ENCODE results near the gene CDH23.

The CDH23 gene

DNA sequence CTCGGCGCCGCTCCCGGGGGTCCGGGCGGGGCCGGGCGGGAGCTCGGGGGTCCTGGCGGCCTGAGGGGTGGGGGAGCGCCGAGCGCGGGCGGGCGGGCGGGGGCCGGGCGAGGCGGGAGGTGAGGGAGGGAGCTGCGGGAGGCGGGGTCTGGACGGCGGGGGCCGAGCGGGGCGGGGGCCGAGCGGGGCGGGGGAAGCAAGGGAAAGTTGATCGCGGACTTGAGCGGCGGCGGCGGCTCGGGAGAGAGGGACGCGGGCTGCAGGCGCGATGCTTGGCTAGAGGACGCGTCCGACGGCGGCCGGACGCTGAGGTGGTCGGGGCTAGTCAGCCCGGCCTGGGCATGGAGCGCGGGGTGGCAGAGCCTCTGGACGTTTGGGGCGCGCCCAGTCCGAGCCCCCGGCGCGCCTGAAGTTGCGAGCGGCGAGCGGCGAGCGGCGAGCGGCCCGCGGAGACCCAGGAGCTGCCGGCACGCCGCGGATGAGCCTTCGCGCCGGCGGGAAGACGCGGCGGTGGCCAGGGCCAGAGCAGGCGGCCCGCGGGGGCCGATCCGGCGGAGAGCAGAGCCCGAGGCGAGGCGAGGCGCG is at the start of gene CDH23:
Gene CDH23, plus strand, starts transcription at position 210 of the 585 bp plus-strand sequence. CDS start 42,912 bp downstream, outside the sequence.
- peaks cover 44% of the 10 kb centered on the region for H3K27me3 ChIP-seq (ENCODE audit: insufficient read depth, poor library complexity, severe bottlenecking)
- H3K9me3 ChIP-seq (ENCODE audit: severe bottlenecking): no peaks in the 10 kb centered on the region
- H3K36me3 ChIP-seq (ENCODE audit: low read depth): no peaks in the 10 kb centered on the region
- H3K4me1 ChIP-seq (ENCODE audit: insufficient read depth, poor library complexity, severe bottlenecking): no peaks in the 10 kb centered on the region
- H3K4me3 ChIP-seq (ENCODE audit: severe bottlenecking): peak within 1 kb of the TSS; percentile 33
- ATAC-seq (ENCODE audit: low read depth) (peak; percentile 50), DNase-seq (ENCODE audit: low spot score) (no peak)
- H3K27ac ChIP-seq (ENCODE audit: poor library complexity, severe bottlenecking): no peak within 1 kb of the TSS
- TF ChIP-seq, protein P1, sequence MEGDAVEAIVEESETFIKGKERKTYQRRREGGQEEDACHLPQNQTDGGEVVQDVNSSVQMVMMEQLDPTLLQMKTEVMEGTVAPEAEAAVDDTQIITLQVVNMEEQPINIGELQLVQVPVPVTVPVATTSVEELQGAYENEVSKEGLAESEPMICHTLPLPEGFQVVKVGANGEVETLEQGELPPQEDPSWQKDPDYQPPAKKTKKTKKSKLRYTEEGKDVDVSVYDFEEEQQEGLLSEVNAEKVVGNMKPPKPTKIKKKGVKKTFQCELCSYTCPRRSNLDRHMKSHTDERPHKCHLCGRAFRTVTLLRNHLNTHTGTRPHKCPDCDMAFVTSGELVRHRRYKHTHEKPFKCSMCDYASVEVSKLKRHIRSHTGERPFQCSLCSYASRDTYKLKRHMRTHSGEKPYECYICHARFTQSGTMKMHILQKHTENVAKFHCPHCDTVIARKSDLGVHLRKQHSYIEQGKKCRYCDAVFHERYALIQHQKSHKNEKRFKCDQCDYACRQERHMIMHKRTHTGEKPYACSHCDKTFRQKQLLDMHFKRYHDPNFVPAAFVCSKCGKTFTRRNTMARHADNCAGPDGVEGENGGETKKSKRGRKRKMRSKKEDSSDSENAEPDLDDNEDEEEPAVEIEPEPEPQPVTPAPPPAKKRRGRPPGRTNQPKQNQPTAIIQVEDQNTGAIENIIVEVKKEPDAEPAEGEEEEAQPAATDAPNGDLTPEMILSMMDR (IDR thresholded peaks at IDR 0.05; ENCODE audit: poor library complexity, severe bottlenecking): no peak

DNA sequence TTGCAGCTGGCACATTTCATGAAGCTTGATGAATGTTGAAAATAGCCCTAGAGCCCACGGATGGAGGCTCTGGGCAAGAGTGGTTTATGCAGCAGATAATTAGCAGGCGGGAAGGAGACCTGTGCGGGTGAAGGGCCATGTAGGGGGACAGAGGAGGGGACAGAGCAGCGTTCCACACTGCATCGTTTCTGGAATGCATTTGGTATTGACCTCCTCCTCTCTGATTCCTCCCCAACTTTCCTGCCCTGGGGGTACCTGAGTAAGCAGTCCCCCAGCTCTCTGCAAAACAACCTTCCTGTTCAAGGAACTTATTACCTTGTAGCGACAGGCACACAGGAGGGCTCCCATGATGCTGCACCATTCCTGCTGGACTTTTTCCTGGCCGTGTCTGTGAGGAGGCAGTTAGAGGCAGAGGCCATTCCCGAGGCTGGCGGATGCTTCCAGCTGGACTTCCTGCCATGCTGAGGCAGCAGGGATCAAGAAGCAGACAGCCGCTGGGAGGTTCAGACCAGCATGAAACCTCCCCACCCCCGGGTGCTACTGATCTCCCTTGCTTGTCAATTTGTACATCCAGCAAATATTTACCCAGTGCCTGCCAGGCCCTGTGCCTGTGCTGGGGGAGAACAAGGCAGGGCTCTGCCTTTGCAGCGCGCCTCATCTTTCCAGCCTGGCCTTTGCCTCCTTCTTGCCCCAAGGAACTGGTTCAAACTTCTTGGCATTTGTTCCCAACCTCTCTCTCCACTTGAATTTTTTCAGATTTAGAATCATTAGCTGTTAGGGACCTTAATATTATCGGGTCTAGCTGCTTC is 48.9 kb upstream of the CDH23 start:
- TF ChIP-seq, protein P1 (IDR thresholded peaks at IDR 0.05; ENCODE audit: poor library complexity, severe bottlenecking): no peak
- H3K9me3 ChIP-seq (ENCODE audit: severe bottlenecking): no peaks in the 10 kb centered on the region
- no peak overlapping the region for H3K27ac ChIP-seq (ENCODE audit: poor library complexity, severe bottlenecking)
- no peaks in the 10 kb centered on the region for H3K36me3 ChIP-seq (ENCODE audit: low read depth)
- DNase-seq (ENCODE audit: low spot score): no peak
- no peaks in the 10 kb centered on the region for H3K27me3 ChIP-seq (ENCODE audit: insufficient read depth, poor library complexity, severe bottlenecking)
- no peak for ATAC-seq (ENCODE audit: low read depth)
- no peak overlapping the region for H3K4me3 ChIP-seq (ENCODE audit: severe bottlenecking)
- peaks cover 11% of the 10 kb centered on the region for H3K4me1 ChIP-seq (ENCODE audit: insufficient read depth, poor library complexity, severe bottlenecking)

DNA sequence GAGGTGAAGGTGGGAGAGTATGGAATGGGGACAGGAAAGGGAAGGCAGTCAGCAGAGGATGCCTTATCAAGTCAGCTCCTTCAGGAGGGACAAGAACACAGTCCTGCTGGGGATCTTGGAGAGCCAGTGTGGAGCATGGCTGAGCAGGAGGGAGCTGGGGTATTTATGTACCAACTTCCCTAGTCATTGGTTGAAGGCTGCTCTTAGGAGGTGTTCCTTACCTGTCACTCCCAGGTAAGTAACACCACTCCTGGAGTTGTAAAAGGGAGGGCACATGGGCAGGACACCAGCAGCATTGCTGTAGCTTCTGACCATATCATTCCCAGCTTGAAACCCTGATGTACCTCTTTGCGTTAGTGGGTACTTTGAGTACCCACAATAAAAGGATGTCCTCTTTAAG is 47.9 kb upstream of the CDH23 start:
- TF ChIP-seq, protein P1 (IDR thresholded peaks at IDR 0.05; ENCODE audit: poor library complexity, severe bottlenecking): no peak
- H3K27ac ChIP-seq (ENCODE audit: poor library complexity, severe bottlenecking): no peak overlapping the region
- no peaks in the 10 kb centered on the region for H3K36me3 ChIP-seq (ENCODE audit: low read depth)
- ATAC-seq (ENCODE audit: low read depth) (no peak), DNase-seq (ENCODE audit: low spot score) (no peak)
- H3K4me1 ChIP-seq (ENCODE audit: insufficient read depth, poor library complexity, severe bottlenecking): peaks cover 11% of the 10 kb centered on the region
- H3K9me3 ChIP-seq (ENCODE audit: severe bottlenecking): no peaks in the 10 kb centered on the region
- H3K4me3 ChIP-seq (ENCODE audit: severe bottlenecking): no peak overlapping the region
- H3K27me3 ChIP-seq (ENCODE audit: insufficient read depth, poor library complexity, severe bottlenecking): no peaks in the 10 kb centered on the region

DNA sequence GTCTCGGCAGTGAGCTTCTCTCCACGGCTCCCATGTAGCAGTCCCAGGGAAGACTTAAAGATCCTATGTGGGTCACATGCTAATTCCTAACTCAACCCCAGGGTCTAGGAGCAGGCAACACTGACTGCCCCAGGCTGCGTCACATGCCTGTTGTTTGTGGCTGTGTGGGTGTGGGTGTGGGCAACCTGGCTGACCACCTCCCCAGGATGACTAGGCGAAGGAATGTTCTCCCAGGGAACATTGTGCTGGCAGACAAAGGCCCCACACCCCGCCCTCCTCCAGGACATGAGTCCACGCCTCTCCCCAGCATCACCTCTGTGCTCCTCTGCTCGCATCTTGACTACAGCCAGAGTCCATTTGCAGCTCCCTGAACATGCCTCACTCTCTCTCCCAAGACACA is 47.3 kb upstream of the CDH23 start:
- ATAC-seq (ENCODE audit: low read depth): peak; percentile 95
- Histone ChIP-seq H3K36me3 (ENCODE audit: low read depth) (no peaks in the 10 kb centered on the region), H3K9me3 (ENCODE audit: severe bottlenecking) (no peaks in the 10 kb centered on the region), H3K4me3 (ENCODE audit: severe bottlenecking) (no peak overlapping the region), H3K27me3 (ENCODE audit: insufficient read depth, poor library complexity, severe bottlenecking) (no peaks in the 10 kb centered on the region), H3K4me1 (ENCODE audit: insufficient read depth, poor library complexity, severe bottlenecking) (peaks cover 11% of the 10 kb centered on the region), H3K27ac (ENCODE audit: poor library complexity, severe bottlenecking) (no peak overlapping the region)
- TF ChIP-seq, protein P1 (IDR thresholded peaks at IDR 0.05; ENCODE audit: poor library complexity, severe bottlenecking): no peak
- DNase-seq (ENCODE audit: low spot score): peak; percentile 84

DNA sequence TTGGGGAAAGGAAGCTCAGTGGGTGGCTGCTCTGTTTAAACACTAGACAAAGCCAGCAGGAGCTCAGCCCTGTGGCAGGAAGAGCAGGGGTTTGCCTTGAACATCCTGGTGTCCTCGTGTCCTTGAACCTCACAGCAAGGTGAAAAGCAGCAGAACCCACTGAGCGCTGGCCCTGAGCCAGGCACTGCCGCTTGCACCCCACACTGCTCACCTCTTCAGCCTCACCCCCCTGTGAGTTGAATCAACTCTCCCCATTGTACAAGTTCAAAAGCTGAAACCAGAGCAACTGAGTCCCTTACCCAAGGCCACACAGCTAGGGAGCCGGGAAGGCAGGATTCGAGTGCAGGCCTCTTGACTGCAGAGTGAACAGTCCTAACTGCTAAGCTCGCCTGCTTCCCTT is 45.6 kb upstream of the CDH23 start:
- no peaks in the 10 kb centered on the region for H3K36me3 ChIP-seq (ENCODE audit: low read depth)
- no peak for DNase-seq (ENCODE audit: low spot score)

More for the DNA sequence above, 45.6 kb upstream of the CDH23 start:
- no peak for ATAC-seq (ENCODE audit: low read depth)
- Histone ChIP-seq H3K4me1 (ENCODE audit: insufficient read depth, poor library complexity, severe bottlenecking) (peaks cover 11% of the 10 kb centered on the region), H3K9me3 (ENCODE audit: severe bottlenecking) (no peaks in the 10 kb centered on the region), H3K27ac (ENCODE audit: poor library complexity, severe bottlenecking) (no peak overlapping the region), H3K27me3 (ENCODE audit: insufficient read depth, poor library complexity, severe bottlenecking) (no peaks in the 10 kb centered on the region), H3K4me3 (ENCODE audit: severe bottlenecking) (no peak overlapping the region)
- TF ChIP-seq, protein P1 (IDR thresholded peaks at IDR 0.05; ENCODE audit: poor library complexity, severe bottlenecking): no peak
